Measurements from ENCODE around the gene OLFML3.

The OLFML3 gene

GRCh38 chr1:113949007-113949406 is 30.3 kb upstream of the OLFML3 start:
- no peak for DNase-seq (ENCODE audit: low read depth in 2 of 2)

- DNase-seq (ENCODE audit: low read depth in 2 of 2): no peak
These were observed 28.4 kb upstream of the OLFML3 start for GRCh38 chr1:113950908-113951307.

- no peak for DNase-seq (ENCODE audit: low read depth in 2 of 2)
These were observed 27.6 kb upstream of the OLFML3 start for GRCh38 chr1:113951719-113952118.

- no peak for DNase-seq (ENCODE audit: low read depth in 2 of 2)
These were observed 21.3 kb upstream of the OLFML3 start for GRCh38 chr1:113957984-113958383.

- DNase-seq (ENCODE audit: low read depth in 2 of 2): no peak
These were observed 20.6 kb upstream of the OLFML3 start for GRCh38 chr1:113958691-113959090.

- no peak for DNase-seq (ENCODE audit: low read depth in 2 of 2)
These were observed 15.9 kb upstream of the OLFML3 start for GRCh38 chr1:113963281-113963906.

- no peak for DNase-seq (ENCODE audit: low read depth in 2 of 2)
These were observed 13.4 kb upstream of the OLFML3 start for GRCh38 chr1:113965703-113966412.

GRCh38 chr1:113972954-113973353 is 6.3 kb upstream of the OLFML3 start:
- no peak for DNase-seq (ENCODE audit: low read depth in 2 of 2)

GRCh38 chr1:113975211-113975895 is 3.9 kb upstream of the OLFML3 start:
- no peak for DNase-seq (ENCODE audit: low read depth in 2 of 2)

- DNase-seq (ENCODE audit: low read depth in 2 of 2): no peak
These were observed 2.5 kb upstream of the OLFML3 start for GRCh38 chr1:113976609-113977278.

- DNase-seq (ENCODE audit: low read depth in 2 of 2): no peak
These were observed 1.4 kb upstream of the OLFML3 start for GRCh38 chr1:113977906-113978305.

GRCh38 chr1:113980110-113980509 is 836 bp downstream of the OLFML3 start:
- DNase-seq (ENCODE audit: low read depth in 2 of 2): no peak

- no peak for DNase-seq (ENCODE audit: low read depth in 2 of 2)
These were observed 3.0 kb downstream of the OLFML3 start for GRCh38 chr1:113981962-113982931.

- DNase-seq (ENCODE audit: low read depth in 2 of 2): no peak
These were observed 3.7 kb downstream of the OLFML3 start for GRCh38 chr1:113982949-113983348.

- no peak for DNase-seq (ENCODE audit: low read depth in 2 of 2)
These were observed 4.1 kb downstream of the OLFML3 start for GRCh38 chr1:113983391-113983790.

GRCh38 chr1:113983826-113984225 is 4.6 kb downstream of the OLFML3 start:
- DNase-seq (ENCODE audit: low read depth in 2 of 2): no peak

- DNase-seq (ENCODE audit: low read depth in 2 of 2): no peak
These were observed 5.4 kb downstream of the OLFML3 start for GRCh38 chr1:113984710-113985109.

GRCh38 chr1:113986802-113987201 is 7.5 kb downstream of the OLFML3 start:
- DNase-seq (ENCODE audit: low read depth in 2 of 2): no peak

GRCh38 chr1:113987259-113987658 is 8.0 kb downstream of the OLFML3 start:
- no peak for DNase-seq (ENCODE audit: low read depth in 2 of 2)

GRCh38 chr1:113990530-113990929 is 11.3 kb downstream of the OLFML3 start:
- DNase-seq (ENCODE audit: low read depth in 2 of 2): no peak

GRCh38 chr1:113990961-113991360 is 11.7 kb downstream of the OLFML3 start:
- DNase-seq (ENCODE audit: low read depth in 2 of 2): no peak
